ENCODE results near the gene MYNN.

The MYNN gene

DNA sequence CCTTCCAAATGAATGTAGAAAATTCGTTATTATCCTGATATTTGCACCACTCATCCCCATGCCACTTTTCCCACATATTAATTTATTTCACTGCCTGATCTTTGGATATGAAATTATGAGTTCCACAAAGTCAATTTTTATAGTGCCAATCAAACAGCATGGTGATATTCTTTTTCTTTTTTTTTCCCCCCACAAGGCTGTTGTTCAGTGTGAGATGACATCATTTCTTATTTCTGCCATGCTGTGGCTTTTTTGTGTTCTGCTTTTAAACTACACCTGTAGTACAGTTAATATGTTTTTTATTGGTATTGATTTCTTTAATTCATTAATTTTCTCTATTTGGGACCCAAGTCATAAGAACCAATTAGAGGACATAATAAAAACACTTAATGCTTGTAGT is 14.6 kb downstream of the MYNN start:
- POLR2A ChIA-PET: no interaction called here

DNA sequence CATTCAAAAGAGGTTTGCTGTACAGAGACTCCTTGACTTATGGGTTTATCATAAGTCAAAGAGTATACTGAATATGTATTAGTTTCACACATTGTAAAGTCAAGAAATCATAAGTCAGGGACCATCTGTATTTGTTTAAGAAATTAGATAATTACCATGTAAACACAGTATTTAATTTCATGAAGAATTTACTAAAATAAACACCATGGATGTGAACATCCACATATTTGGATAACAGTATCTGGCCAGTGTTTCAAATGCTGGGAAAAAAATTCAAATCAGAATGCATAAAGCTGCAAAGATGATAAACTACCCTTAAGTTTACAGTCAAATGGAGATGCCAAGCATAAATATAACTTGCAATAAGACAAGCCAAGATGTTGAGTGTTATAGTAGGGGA is 17.0 kb downstream of the MYNN start:
- DNase-seq (ENCODE audit: extremely low spot score): no peak
- TF ChIP-seq, protein P1, sequence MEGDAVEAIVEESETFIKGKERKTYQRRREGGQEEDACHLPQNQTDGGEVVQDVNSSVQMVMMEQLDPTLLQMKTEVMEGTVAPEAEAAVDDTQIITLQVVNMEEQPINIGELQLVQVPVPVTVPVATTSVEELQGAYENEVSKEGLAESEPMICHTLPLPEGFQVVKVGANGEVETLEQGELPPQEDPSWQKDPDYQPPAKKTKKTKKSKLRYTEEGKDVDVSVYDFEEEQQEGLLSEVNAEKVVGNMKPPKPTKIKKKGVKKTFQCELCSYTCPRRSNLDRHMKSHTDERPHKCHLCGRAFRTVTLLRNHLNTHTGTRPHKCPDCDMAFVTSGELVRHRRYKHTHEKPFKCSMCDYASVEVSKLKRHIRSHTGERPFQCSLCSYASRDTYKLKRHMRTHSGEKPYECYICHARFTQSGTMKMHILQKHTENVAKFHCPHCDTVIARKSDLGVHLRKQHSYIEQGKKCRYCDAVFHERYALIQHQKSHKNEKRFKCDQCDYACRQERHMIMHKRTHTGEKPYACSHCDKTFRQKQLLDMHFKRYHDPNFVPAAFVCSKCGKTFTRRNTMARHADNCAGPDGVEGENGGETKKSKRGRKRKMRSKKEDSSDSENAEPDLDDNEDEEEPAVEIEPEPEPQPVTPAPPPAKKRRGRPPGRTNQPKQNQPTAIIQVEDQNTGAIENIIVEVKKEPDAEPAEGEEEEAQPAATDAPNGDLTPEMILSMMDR (IDR thresholded peaks at IDR 0.05; ENCODE audit: control extremely low read depth, extremely low read depth, low read depth, missing control alignments): no peak
- POLR2A ChIA-PET: no interaction called here
- CTCF ChIA-PET: interaction anchor here (1.0 kb wide), 1 partner anchor 22 kb away, joined by 4 read pairs; the partner anchor contains the start of genes LRRC34 and LRRIQ4

More for the DNA sequence above, 14.6 kb downstream of the MYNN start:
- no peak for DNase-seq (ENCODE audit: extremely low spot score)
- TF ChIP-seq, protein P1 (IDR thresholded peaks at IDR 0.05; ENCODE audit: control extremely low read depth, extremely low read depth, low read depth, missing control alignments): no peak
- CTCF ChIA-PET: no interaction called here

DNA sequence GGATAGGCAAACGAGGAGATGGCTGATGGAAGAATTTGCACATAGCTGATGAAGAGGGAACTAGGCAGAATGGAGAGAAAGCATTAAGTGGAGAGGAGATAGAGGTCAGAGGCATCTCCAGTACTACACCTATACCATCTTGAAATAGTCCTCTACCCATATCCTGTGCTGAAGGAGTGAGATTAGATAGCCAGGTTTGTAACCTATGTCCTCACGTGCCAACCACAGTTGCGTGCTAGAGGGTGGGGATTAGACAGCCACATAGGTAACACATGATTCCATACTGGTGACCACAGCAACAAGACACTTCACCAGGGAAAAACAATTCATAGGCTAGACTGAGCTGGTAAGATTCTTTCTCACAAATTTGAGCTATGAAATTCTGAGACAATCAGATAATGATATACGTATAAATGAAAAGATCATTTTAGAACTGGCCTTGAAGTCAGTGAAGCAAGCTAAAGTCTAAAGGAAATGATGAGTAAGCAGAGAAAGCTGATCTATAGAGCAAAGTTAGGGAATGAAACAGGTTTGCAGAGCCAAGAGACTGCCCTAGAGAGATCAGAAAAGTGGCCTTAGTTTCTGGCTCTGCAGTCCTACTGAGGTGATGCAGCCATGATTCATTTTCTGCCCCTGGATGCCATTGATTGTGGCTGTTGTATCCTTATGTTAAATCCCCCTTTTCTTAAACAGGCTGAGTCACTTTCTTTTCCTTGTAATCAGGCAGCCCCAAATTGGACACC is 17.7 kb downstream of the MYNN start:
- ChIA-PET CTCF (interaction anchor here (1.0 kb wide), 1 partner anchor 22 kb away, joined by 4 read pairs; the partner anchor contains the start of genes LRRC34 and LRRIQ4), POLR2A (no interaction called here)
- no peak for DNase-seq (ENCODE audit: extremely low spot score)
- TF ChIP-seq, protein P1 (IDR thresholded peaks at IDR 0.05; ENCODE audit: control extremely low read depth, extremely low read depth, low read depth, missing control alignments): no peak

DNA sequence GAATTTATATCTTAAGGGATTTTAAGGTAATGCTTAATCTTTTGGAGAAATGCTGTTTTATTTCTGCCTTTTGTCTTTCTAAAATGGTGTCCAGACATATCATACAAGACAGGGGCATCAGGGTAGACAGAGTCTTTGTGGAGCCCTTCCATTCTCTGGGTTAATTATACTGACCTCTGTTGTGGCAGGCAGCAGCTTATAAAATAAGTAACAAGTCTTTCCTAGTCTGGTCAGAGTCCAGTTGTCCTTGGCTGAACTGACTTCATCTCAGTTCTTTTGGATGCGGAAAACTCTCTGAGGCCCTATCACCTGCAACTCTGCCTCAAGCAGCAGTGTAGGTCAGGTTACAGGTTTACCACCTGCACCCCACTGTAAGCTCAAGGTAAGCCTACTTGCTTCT is 19.2 kb downstream of the MYNN start:
- TF ChIP-seq, protein P1 (IDR thresholded peaks at IDR 0.05; ENCODE audit: control extremely low read depth, extremely low read depth, low read depth, missing control alignments): no peak
- ChIA-PET CTCF (interaction anchor here (1.2 to 1.5 kb wide), 2 partner anchors 8 to 16 kb away, joined by 4 to 5 read pairs; no protein-coding TSS in a partner anchor), POLR2A (no interaction called here)
- DNase-seq (ENCODE audit: extremely low spot score): no peak

DNA sequence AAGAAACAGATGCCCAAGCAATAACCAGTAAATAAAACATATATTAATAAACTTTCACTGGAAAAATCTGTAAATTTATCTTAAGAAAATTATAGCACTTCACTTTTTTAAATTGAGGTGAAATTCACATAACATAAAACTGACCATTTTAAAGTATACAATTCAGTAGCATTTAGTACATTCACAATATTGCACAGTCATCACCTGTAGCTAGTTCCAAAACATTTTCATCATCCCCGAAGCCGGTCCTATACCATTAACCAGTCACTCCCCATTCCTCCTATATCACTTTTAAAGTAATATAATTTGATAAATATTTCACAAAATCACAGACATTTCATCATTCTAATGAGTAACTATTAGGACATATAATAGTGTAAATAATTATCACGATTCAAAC is 31.5 kb downstream of the MYNN start:
- TF ChIP-seq, protein P1 (IDR thresholded peaks at IDR 0.05; ENCODE audit: control extremely low read depth, extremely low read depth, low read depth, missing control alignments): no peak
- POLR2A ChIA-PET: no interaction called here
- DNase-seq (ENCODE audit: extremely low spot score): no peak
- CTCF ChIA-PET: no interaction called here

DNA sequence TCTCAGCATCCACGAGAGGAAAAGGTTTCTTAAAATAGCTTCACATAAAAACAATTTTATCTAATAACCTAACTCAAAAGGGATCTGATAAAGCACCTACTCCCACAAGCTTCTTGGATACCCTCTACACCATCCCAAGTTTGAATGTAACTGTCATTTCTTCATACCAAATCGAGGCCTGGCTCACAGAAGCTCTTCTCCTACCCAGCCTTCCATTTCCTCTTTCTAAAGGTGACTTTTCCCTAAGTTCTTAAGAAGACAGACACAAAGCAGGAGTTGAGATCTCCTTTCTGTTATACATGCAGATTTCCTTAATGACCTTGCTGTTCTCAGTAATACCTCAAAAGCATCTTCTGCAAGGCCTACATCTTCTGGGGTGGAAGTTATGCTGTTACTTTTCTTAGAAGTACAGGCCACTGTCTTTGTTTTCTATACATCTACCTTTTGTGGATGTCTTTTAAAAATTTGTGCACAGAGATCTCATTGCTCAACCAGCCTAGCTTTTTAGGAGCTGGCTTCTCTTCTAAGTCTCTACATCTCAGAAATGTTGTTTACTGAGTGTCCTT is 36.1 kb downstream of the MYNN start:
- TF ChIP-seq, protein P1 (IDR thresholded peaks at IDR 0.05; ENCODE audit: control extremely low read depth, extremely low read depth, low read depth, missing control alignments): no peak
- CTCF ChIA-PET: interaction anchor here (0.8 to 1.5 kb wide), 3 partner anchors 16 to 25 kb away, joined by 3 to 4 read pairs (median 3); no protein-coding TSS in a partner anchor
- no peak for DNase-seq (ENCODE audit: extremely low spot score)
- POLR2A ChIA-PET: no interaction called here
